Hypothalamus (tissue), 51 donors: ENCODE measurements around the gene ZNF674.
"Not testable (repeated sequence)": the region's sequence is repeated elsewhere in the genome, so short reads cannot be mapped to it uniquely, and the experiment has no call there.

Source experiments
- DNase-seq, 51 donors: peaks; one replicate each; lab custom pipeline; 2025; lab: John Stamatoyannopoulos, UW

Gene ZNF674

GRCh38 chrX:46478634-46479033 lies 66.6 kb downstream of the ZNF674 start:
- DNase-seq: not testable (repeated sequence)

- DNase-seq: no peak
Measured at GRCh38 chrX:46477435-46477834, 67.8 kb downstream of the ZNF674 start.

GRCh38 chrX:46465203-46465602 lies 80.0 kb downstream of the ZNF674 start:
- DNase-seq: no peak

GRCh38 chrX:46463682-46464081 lies 81.5 kb downstream of the ZNF674 start:
- no peak for DNase-seq

GRCh38 chrX:46461660-46462191 lies 83.5 kb downstream of the ZNF674 start:
- DNase-seq: no peak

- not testable (repeated sequence) for DNase-seq
Measured at GRCh38 chrX:46460801-46461659, 84.2 kb downstream of the ZNF674 start.

GRCh38 chrX:46459603-46460002 lies 85.6 kb downstream of the ZNF674 start:
- DNase-seq: no peak

GRCh38 chrX:46456125-46456922 lies 88.9 kb downstream of the ZNF674 start:
- no peak for DNase-seq
